NCI-H1105 treated with DMSO at 0.1 percent for 48 hours (cell line): ENCODE results near the gene FAM13C.
"Not testable (repeated sequence)": the region's sequence is repeated elsewhere in the genome, so short reads cannot be mapped to it uniquely, and the experiment has no call there.

Experiments
- DNase-seq: peaks from one replicate; lab custom pipeline; 2025; lab: John Stamatoyannopoulos, UW

Gene FAM13C

DNA sequence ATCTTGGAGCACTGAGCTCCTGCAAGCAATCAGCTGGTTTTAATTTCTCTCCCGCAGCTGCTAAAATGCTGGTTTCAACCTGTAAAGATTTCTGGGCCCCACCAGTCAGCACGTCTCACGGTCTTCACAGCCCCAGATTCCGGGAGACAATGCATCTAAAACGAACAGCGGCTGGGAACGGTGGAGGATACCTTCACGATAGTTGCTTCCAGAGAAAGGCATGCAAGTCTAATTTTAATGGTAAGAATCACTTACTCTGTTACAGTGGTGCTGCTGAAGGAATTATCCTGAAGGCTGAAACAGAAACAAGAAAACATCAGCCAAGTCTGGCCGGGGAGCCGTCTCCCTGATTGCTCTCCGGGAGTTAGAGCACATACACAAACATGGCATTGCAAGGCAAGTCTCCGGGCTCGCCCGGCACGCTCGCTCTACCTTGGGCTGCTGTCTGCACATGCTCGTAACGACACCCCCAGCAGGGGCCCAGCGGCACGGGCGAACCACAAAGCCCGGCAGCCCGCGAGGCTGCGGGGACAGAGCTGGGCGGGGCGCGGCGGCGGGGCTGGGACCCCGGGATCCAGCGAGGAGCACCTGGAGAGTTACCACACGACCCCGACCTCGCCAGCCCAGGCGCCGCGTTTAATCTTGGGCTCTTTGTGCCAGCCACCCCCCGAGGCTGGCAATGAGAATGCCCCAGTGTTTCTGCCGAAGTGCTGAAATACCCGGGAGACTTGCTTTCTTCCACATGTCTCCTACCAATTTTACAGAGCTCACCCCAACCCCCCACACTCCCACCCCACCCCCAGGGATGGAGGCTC, at the start of gene FAM13C:
TSS of gene FAM13C (minus strand) at position 406 of the 815 bp plus-strand sequence. CDS start at position 317, 89 bp downstream.
- DNase-seq: peak; percentile 70

DNA sequence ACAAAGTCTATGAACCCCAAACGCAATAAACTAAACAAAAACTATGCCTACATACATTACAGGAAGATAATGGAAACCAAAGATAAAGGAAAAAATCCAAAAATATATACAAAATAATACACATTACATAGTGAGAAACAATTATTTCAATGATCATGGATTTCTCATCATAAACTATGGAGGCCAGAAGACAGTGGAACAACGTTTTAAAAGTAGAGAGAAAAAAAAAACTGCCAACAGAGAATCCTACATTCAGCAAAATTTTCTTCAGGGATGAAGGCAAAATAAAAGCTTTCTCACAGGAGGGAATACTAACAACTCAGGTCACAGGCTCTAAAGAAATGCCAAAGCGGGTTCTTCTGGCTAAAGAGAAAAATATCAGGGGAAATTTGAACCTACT, 42.9 kb upstream of the FAM13C start:
- no peak for DNase-seq

DNA sequence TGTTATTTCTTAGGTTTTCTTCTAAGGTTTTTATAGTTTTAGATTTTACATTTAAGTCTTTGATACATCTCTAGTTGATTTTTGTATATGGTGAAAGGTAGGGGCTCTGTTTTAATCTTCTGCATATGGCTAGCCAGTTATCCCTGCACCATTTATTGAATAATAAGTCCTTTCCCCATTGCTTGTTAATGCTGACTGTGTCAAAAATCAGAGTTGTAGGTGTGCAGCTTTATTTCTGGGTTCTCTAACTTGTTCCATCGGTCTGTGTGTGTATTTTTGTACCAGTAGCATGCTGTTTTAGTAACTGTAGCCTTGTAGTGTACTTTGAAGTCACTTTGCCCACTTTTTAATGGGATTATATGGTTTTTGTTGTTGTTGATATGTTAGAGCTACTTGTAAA, 37.9 kb upstream of the FAM13C start:
- DNase-seq: no peak

DNA sequence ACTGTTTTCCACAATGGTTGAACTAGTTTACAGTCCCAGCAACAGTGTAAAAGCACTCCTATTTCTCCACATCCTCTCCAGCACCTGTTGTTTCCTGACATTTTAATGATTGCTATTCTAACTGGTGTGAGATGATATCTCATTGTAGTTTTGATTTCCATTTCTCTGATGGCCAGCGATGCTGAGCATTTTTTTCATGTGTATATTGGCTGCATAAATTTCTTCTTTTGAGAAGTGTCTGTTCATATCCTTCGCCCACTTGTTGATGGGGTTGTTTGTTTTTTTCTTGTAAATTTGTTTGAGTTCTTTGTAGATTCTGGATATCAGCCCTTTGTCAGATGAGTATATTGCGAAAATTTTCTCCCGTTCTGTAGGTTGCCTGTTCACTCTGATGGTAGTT, 37.0 kb upstream of the FAM13C start:
- not testable (repeated sequence) for DNase-seq

DNA sequence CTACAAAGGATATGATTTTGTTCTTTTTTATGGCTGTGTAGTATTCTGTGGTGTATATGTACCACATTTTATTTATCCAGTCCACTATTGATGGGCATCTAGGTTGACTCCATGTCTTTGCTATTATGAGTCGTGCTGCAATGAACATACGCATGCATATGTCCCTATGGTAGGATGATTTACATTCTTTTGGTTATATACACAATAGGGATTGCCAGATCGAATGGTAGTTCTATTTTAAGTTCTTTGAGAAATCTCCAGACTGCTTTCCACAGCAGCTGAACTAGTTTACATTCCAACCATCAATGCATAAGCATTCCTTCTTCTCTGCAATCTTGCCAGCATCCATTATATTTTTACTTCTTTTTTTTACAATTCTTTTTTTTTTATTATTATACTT, 35.6 kb upstream of the FAM13C start:
- DNase-seq: no peak

DNA sequence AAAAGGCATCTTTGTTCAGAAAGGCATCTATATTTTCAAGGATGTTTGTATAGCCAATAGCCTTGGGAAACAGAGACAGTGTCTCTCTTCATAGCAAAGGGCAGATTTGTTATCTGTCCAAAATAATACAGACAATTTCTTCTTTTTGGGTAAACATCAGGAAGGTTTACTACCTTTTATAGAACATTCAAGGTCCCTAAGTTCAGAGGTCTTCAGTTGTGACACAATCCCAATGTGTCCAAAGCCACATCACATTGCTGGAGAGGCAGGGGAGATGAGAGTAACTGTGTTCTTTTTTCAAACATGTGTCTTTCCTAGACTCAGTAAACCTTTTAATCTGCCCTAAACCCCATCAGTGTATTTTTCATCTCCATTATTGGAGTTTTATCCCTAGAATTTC, 33.6 kb upstream of the FAM13C start:
- DNase-seq: no peak

DNA sequence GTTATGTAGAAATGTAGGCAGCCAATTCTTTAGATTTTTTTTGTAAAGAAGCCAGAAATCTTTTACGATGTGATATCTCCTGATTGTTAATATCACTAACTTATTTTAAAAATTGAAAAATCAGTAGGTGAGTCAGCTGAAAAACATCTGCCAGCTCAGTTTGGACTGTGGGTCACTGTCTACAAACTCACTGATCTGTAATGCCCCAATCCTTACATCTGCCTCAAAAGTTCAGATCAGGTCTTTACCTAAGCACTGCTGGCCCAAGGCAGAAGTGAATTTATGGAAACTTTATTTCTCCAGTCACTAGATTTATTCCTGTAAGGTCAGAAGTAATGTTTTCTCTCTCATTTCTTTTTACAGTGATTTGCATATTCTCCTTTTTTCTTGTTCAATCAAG, 31.0 kb upstream of the FAM13C start:
- no peak for DNase-seq

DNA sequence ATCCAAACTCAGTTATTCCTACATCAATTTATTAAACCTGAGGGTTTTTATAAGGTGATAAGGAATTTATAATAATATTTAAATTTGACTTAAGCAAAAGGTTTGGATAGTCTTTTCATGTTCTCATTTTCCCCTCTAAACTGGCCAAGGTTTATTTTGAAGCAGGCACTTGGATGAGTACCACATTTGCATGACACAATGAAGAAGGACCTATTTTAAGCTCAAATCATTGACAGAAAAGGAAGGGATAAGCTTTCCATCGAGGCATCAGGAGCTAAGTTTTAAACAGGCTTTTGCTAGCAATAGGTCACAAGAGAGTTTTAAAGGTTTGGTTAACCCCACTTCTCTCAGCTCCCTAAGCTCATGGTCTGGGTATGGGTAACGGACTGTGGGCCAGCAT, 28.7 kb upstream of the FAM13C start:
- no peak for DNase-seq

DNA sequence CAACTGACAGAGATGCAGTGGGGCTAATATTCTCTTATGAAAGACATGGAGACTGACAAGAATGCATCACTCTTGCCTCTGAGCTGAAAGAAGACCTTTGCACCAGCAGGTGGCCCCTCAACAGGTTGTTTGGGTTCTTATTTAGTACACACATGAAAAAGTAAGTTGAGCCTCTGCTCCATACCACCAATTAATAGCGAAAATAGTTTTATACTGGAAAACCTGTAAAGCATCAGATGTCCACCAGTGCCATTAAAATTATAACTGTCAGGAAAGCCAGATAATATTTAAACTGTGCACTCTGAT, 26.3 kb upstream of the FAM13C start:
- DNase-seq: no peak

DNA sequence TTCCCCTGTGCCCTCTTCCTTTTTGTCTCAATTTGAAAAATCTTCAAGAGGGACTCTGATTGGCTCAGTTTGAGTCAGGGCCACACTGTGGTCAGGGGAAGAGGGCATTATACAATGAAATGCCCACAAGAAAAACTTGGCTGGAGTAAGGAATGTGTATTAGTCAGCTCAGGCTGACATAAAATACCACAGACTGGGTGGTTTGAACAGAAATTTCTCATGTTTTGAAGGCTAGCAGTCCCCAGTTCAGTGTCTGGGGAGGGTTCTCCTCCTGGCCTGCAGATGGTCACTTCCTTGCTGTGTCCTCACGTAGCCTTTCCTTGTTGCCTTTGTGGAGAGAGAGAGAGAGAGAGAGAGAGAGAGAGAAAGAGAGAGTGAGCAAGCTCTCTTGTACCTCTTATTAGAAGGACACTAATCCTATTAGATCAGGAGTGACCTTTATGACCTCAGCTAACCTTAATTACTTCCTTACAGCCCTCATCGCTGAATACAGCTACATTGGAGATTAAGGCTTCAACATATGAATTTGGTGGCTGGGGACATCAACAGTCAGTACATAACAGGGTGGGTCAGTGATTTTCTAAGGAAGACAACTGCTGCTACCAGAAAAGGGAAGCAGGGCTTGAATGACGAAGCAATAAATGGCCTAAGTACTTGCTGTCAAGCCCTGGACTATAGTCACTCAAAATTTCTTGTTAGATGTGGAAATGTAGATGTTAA, 25.8 kb upstream of the FAM13C start:
- DNase-seq: no peak

DNA sequence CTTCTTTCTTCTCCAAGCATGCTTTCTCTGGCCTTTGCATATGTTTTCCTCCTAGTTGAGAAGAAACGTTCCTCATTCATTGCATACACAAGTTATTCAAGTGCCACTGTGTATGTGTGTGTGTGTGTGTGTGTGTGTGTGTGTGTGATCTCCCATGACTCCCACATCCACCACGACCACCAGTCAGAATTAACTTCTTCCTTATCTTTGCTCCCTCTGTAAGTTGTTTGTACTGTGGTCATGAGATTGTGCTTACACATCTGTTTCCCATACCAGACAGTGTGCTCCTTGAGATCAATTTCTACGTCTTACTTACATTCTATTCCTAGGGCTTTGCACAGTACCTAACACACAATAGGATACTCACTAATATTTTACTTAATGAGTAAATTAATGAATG, 22.4 kb upstream of the FAM13C start:
- no peak for DNase-seq

DNA sequence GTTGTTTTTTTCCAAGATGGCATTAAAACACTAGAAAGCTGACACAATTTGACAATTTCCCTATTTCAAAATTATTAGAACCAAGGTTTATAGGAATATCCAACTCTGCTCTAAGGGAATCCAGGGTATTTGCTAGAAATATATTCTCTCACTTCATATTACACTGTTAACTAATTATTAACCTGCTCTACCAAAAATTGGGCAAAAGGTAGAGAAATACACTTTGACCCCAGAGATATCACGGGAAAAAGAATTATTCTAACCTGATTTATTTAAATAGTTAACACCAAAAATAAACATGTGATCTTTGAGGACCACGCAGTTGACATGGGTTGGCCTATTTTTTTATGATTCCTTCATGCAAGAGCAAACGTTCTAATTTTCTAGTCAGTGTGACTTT, 21.6 kb upstream of the FAM13C start:
- DNase-seq: no peak

DNA sequence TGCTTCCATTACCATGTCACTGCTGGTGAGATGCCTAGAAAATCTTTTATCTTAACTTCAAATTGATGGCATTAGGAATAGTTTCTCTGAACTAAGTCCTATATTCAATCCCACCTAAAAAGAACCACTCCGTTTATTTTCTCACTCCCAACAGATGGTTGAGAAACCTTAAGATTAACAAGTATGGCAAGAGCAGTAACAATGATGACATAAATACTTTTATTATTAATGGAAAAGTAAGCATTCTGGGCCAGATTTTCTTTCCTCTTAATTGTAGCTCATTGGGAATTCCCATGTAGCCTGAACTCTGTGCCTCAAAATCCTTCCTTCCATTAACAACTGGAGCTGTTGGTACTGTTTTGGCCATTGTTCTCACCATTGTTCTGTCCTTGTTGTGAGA, 21.1 kb upstream of the FAM13C start:
- no peak for DNase-seq

DNA sequence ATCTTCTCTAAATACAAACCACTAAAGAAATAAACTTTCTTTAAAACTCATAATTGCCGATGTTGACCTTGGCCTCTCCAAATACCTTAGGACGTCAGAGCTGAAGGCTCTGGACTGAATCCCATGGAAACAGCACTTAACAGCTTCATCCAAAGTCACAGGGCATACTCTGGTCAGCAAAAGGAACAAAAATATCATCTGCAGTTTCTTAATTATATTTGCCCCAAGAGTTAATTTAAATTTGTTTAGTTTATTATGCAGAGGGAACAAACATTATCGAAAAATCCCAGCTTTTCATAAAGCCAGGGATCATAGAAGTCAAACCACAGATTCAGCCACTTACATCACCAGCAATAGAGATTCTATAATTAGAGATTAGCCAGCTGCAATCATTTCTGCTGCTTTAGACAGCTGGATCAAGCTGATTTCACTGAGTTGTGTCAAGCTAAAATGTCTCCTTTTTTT, 20.5 kb upstream of the FAM13C start:
- DNase-seq: no peak

DNA sequence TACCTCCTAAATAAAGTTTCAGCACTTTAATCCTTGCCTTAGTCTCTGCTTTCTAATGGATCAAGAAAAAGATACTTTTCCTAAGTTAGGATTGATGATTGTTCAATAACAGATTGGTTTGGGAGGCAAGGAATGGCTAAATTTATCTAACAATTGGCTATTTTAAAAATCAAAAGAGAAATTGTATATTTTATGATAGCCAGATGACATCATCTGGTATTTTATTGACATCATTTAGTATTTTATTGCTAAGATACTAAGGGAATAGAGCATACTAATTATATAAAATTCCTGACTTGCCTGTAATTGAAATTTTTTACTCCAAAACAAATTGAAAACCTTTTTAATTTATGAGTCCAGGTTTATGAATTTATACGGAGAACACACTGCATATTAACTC, 19.3 kb upstream of the FAM13C start:
- DNase-seq: no peak

DNA sequence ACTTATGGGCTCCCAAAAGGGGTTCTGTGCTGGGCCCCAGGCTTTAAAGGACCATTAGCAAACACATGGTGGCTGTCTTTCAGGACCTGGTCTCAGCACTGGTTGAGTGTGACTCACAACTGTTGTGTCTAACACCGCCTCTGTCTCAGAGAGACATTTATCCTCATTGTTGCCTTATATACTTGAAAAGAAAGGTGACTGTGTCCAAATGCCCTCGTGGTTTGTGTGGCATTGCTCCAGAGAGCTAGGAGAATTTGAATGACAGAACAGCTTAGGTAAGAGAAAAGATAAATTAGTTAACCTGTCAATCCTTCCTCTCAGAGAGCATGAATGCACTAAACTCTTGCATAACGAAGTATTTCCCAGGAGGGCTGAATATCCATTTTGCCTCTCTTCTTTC, 14.5 kb upstream of the FAM13C start:
- no peak for DNase-seq

DNA sequence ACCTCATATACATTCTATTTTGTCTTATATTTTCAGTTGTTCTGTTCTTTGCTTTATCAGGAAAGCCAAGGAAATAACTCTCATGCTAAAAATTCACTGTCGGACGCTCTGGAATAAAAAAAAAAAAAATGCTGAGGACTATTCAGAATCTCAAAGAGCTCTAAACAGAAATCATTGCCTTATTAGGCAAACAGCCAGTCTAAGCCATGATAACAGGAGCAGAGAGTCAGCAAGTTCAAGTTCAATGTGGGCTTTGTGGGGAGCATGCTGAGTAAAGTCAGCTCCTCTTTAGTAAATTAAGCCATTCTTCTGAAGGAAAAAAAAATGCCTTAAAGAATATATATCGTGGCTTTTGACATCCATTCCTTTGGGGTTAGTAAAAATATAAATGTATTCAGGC, 13.6 kb upstream of the FAM13C start:
- DNase-seq: no peak

DNA sequence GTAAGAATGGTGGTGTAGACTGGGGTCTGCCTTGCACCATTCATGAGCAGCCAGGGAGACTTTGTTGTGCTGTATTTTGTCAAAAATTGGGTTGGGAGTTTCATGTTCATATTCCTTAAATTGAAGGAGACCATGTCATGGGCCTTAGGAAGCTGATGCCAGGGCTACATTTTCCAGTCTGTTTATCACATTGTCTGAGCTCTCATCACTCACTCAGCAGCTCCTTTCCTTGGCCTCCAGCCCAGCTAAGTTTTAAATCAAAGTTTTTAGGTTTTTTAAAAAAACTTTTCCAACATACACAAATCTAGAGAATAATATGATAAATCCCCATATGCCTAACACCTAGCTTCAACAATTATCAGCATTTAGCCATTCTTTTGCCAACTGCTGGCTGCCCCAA, 12.6 kb upstream of the FAM13C start:
- DNase-seq: no peak

DNA sequence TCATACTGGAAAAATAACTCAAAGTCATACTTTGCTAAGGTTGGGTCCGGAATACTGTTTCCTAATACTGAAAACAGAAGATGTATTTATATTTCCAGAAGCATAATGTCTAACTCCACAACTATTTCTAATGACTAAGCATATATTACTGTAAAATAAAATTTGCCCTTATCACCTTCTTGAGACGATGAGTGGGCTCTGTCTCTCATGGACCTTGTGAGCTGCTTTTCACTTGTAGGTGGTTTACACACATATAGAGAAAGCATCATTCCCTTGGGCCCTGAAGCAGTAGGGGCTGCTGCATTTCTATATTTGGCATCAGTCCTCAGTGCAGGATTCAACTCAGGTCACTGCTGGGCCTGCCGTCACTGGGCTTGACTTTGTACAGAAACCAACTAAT, 10.7 kb upstream of the FAM13C start:
- no peak for DNase-seq

DNA sequence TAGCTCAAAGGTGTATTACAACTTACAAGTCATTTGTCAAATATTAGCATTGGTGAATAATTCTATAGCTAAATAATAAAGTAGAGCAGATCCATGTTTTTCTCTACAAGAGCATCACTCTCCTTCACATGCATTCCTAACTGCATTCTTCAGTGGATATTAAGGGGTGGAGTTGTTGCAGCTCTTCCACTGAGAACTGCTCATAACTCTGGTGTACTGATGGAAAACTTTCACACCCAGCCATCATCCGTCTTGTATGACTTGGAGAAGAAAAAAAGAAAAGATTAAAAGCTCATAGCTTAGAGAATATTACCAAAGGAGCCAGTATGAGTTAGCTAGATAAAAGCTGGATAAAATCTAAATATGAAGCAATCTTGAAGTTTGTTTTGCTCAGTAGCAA, 10.2 kb upstream of the FAM13C start:
- no peak for DNase-seq

DNA sequence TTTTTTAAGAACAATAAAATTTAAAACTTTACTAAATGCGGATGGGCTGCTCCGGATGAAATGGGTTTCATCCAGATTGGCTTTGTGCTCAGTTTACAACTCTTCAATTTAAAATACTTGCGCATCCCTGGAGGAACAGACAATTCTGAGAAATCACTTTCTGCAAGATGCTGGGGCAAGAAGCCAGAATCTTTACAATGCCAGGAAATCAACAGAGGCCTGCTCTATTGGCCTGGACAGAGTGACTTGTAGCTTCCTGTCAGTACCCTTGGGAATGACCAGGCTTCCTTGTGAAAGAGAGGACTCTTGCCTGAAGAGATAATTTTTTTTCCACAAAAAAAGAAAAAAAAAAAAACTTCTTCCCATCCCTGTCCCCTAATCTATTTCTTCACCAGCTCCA, 3.9 kb upstream of the FAM13C start:
- DNase-seq: no peak

DNA sequence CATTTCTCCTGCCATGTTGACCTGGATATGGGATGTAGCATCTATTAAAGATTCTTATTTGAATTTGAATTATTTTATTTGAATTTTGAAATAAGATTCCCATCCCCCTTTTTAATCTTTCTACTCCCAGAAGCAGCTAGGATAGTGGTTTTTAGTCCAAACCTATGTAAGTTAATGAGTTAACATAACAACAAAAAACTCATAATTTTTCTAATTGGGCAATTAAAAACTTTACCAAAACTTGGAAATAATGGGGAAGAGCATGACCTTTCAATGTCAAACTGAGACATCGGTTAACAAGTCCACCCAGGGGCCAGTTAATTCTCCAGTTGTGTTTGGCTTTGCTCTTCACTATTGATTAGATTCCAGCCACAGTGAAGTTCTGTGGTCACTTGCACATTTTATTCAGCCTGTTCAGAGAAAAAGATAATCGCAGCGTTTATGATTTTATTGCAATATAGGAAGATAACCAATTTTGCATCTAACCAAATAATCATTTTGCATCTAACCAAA, 1.2 kb upstream of the FAM13C start:
- no peak for DNase-seq

DNA sequence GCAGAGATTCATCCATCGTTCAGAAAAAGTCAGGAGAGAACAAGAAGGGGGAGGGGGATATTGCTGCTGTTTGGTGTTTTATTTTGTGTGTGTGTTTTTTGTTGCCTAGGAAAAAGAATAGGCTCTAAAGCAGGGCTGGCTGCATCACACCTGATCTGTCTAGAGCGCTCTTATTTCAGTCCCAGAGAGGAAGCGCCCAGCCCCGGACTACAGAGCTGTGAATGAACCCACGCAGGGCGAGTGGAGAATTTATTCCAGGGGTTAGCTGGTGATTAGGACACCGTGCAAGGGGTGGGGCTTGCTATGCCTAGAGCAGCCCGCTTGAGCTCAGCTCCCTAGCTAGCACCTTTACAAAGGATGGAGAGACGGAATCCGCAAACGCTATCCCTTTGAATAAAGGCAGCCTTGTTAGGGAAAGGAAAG, 621 bp upstream of the FAM13C start:
- DNase-seq: peak; percentile 65
